Measurements from ENCODE around the gene NYAP2.

The NYAP2 gene

DNA sequence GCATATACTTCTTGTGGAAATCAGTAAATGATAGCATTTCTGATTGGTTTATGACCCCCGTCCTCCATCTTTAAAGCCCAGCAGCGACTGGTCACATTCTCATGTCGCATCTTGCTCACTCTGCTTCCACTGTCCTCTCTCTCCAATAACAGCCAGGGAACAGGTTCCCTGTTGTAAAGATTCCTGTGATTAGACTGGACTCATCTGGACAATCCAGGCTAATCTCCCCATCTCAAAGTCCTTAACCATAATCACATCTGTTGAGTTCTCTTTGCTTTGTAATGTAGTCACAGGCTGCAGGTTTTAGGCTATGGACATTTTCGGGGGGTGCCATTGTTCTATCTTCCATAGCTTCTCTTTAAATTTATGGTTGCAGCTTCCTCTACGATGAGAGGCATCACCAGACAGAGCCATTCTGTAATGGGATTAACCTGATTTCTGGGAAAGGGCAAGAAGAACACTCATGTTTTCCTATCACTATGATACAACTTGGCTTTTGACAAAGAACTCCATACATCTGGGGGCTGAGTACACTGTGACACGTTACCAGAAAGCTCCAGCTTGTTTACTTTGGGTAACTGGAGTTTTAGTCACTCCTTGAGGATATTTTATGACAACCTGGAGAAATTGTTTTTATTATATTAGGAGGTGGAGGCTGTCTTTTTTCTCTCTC is 159.0 kb downstream of the NYAP2 start:
- DNase-seq (ENCODE audit: low read depth, low spot score) = no peak
- TF ChIP-seq, protein P1, sequence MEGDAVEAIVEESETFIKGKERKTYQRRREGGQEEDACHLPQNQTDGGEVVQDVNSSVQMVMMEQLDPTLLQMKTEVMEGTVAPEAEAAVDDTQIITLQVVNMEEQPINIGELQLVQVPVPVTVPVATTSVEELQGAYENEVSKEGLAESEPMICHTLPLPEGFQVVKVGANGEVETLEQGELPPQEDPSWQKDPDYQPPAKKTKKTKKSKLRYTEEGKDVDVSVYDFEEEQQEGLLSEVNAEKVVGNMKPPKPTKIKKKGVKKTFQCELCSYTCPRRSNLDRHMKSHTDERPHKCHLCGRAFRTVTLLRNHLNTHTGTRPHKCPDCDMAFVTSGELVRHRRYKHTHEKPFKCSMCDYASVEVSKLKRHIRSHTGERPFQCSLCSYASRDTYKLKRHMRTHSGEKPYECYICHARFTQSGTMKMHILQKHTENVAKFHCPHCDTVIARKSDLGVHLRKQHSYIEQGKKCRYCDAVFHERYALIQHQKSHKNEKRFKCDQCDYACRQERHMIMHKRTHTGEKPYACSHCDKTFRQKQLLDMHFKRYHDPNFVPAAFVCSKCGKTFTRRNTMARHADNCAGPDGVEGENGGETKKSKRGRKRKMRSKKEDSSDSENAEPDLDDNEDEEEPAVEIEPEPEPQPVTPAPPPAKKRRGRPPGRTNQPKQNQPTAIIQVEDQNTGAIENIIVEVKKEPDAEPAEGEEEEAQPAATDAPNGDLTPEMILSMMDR (IDR thresholded peaks at IDR 0.05; ENCODE audit: low read depth, low read length) = no peak
- in situ Hi-C loops (cut with HindIII; ENCODE audit: low sequenced_read_pairs) = no loop called here
- H3K4me3 ChIP-seq (ENCODE audit: low read depth, low read length) = no peak overlapping the region

DNA sequence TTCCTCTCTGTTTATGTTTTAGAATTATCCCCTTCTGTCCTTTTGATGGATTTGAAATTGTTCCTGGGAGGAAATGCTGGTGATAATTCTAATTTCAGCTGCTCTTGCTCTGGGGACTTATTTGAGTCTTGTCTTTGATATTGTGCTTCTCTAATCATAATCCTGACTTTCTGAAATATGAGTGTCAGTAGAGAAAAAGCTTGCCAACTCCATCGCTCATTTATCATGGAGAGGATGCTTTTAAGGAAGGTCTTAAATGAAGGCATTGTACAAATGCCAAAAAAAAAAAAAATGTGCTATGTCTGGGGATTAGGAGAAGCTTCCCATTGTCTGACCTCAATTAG is 159.5 kb downstream of the NYAP2 start:
- TF ChIP-seq, protein P1 (IDR thresholded peaks at IDR 0.05; ENCODE audit: low read depth, low read length) = no peak
- in situ Hi-C loops (cut with HindIII; ENCODE audit: low sequenced_read_pairs) = no loop called here
- H3K4me3 ChIP-seq (ENCODE audit: low read depth, low read length) = no peak overlapping the region
- no peak for DNase-seq (ENCODE audit: low read depth, low spot score)

DNA sequence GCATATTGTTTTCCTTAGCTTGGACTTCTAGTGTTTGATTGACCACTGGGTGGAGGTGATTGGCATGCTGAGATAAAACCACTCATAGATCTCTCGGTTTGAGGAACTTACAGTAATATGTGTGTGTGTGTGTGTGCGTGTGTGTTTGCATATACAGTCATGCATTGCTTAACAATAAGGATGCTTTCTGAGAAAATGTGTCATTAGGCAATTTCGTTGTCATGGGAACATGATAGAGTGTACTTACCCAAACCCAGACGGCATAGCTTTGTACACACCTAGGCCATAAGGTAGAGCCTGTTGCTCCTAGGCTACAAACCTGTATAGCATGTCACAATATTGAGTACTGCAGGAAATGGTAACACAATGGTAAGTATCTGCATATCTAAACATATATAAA is 167.3 kb downstream of the NYAP2 start:
- in situ Hi-C loops (cut with HindIII; ENCODE audit: low sequenced_read_pairs) = no loop called here
- no peak overlapping the region for H3K4me3 ChIP-seq (ENCODE audit: low read depth, low read length)
- TF ChIP-seq, protein P1 (IDR thresholded peaks at IDR 0.05; ENCODE audit: low read depth, low read length) = no peak
- no peak for DNase-seq (ENCODE audit: low read depth, low spot score)

DNA sequence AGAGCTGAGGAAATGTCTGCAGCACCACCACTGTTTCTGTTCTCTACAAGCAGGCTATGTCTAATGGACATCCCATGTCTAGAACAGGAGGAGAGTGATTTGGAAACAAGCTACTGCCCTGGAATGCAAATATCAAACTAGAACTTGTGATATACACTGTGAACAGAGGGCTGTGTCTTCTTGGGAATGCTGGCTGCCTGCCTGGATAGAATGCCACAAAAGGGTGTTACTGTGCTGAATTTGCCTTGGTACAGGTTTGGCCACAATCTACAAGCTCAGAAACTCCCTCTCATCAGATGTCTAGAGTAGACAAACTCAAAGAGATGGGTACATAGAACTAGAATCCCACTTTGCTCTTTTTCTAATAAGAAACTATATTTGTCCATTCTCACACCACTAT is 170.5 kb downstream of the NYAP2 start:
- TF ChIP-seq, protein P1 (IDR thresholded peaks at IDR 0.05; ENCODE audit: low read depth, low read length) = no peak
- no peak for DNase-seq (ENCODE audit: low read depth, low spot score)
- H3K4me3 ChIP-seq (ENCODE audit: low read depth, low read length) = no peak overlapping the region
- in situ Hi-C loops (cut with HindIII; ENCODE audit: low sequenced_read_pairs) = no loop called here

DNA sequence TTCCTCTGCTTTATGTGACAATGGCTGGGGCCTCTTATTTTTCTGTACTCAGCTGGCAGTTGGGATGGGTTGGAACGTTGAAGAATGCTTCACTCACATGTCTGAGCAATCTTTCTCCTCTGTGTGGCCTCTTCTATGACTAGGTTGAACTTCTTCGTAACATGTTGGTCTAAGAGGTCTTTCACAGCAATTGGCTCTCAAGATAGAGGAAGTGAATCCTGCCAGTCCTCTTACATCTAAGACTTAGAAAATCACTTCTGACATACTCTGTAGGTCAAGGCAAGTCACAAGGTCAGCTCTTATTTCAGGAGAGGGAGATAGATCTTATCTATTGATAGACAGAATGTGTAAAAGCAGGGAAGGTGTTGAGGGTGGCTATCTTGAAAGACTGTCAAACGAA is 174.1 kb downstream of the NYAP2 start:
- no peak for DNase-seq (ENCODE audit: low read depth, low spot score)
- TF ChIP-seq, protein P1 (IDR thresholded peaks at IDR 0.05; ENCODE audit: low read depth, low read length) = no peak
- in situ Hi-C loops (cut with HindIII; ENCODE audit: low sequenced_read_pairs) = no loop called here
- H3K4me3 ChIP-seq (ENCODE audit: low read depth, low read length) = no peak overlapping the region

DNA sequence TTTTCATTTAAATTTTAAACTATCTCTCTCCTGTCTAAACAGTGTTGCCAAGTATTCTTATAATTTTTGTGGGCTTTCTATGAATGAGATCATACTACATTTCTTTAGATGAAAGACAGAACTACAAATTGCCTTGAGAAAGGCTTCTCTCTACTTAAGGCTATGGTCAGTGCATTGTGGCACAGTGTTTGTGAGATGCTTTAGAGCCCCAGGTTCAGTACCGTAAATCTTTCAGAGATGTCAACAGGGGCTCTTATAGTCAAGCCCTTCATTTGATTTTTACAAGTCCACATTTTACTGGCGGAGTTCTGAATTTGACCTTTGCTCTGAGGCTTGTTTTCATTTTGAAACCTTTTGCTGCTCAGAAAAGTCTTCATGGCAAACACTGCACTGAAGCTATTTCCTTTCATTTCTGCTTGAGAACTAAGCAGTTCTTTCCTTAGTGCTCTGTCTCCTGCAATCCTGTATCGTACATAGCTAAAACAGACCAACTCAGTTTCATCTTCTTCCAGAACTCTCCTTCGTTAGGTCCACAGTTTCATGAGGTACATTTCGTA is 175.2 kb downstream of the NYAP2 start:
- TF ChIP-seq, protein P1 (IDR thresholded peaks at IDR 0.05; ENCODE audit: low read depth, low read length) = no peak
- H3K4me3 ChIP-seq (ENCODE audit: low read depth, low read length) = no peak overlapping the region
- no peak for DNase-seq (ENCODE audit: low read depth, low spot score)
- in situ Hi-C loops (cut with HindIII; ENCODE audit: low sequenced_read_pairs) = no loop called here

Data from astrocyte of the spinal cord (primary cell).